ENCODE results near the gene MAPRE2. TPM values are rescaled to one million over a fixed set of nuclear protein-coding genes. Genes with fewer than 3 reads are reported as not detected.

MAPRE2 gene
- polyA plus RNA-seq, 1 donor = 29.0 TPM

DNA sequence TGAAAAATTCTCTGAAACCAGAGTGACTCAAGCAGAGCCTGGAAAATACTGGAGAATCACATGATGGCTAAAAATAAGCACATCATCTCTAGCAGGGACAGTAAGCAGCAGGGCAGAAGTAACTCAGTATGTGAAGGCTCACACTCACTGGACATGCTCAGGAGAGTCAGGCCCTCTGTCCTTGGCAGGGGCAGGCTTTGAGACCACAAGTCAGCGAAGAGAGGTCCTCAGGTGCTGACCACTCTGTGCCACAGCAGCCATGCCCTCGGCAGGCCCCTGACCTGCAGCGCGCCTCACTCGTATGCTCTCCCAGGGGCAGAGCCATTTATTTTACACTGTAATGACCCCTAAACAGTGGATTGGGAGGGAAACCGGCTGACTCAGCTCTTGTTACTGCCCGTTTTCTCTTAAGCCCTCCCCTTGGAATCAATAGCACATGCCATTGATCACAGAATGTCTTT lies 76.8 kb downstream of the MAPRE2 start:
- H3K4me1 ChIP-seq (ENCODE audit: control insufficient read depth, insufficient read depth, low read length) = no peaks in the 10 kb centered on the region
- H3K27ac ChIP-seq (ENCODE audit: low read length) = no peak overlapping the region
- 45% methylated on average over 2 of the region's 7 CpGs for WGBS (ENCODE audit: insufficient coverage, low lambda C conversion rate)
- no peaks in the 10 kb centered on the region for H3K36me3 ChIP-seq (ENCODE audit: control insufficient read depth, insufficient read depth, low read length)
- no peak overlapping the region for H3K4me3 ChIP-seq (ENCODE audit: low read length)
- H3K9me3 ChIP-seq (ENCODE audit: control insufficient read depth, low read depth, low read length) = no peaks in the 10 kb centered on the region
- peak in 1 of 2 donors; percentile 18 for DNase-seq
- no peaks in the 10 kb centered on the region for H3K27me3 ChIP-seq (ENCODE audit: control insufficient read depth, insufficient read depth, low read length)

GRCh38 chr18:35118641-35119040 lies 77.4 kb downstream of the MAPRE2 start:
- WGBS (ENCODE audit: insufficient coverage, low lambda C conversion rate) = no CpG with 5 or more reads among the region's 3 CpGs
- H3K27me3 ChIP-seq (ENCODE audit: control insufficient read depth, insufficient read depth, low read length) = no peaks in the 10 kb centered on the region
- no peak overlapping the region for H3K4me3 ChIP-seq (ENCODE audit: low read length)
- no peaks in the 10 kb centered on the region for H3K36me3 ChIP-seq (ENCODE audit: control insufficient read depth, insufficient read depth, low read length)
- no peak overlapping the region for H3K27ac ChIP-seq (ENCODE audit: low read length)
- DNase-seq = no peak
- no peaks in the 10 kb centered on the region for H3K4me1 ChIP-seq (ENCODE audit: control insufficient read depth, insufficient read depth, low read length)
- no peaks in the 10 kb centered on the region for H3K9me3 ChIP-seq (ENCODE audit: control insufficient read depth, low read depth, low read length)

DNA sequence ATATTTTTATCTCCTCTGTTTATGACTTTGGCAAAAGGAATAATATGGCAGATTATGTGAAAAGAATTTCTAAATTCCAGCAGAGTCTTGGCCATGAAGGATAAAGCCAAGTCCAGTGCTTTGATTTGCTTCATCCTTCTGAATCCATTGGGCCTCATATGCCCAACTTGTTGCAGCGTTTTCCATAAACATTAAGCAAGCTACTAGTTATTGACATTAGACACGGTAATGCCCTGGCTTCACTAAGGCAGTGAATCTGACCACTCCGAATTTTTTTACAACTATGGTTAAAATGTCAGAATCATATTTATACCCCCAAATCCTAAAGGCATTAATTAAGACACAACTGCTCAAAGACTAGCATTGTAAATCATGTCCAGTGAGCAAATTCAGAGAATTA lies 79.8 kb downstream of the MAPRE2 start:
- Histone ChIP-seq H3K27ac (ENCODE audit: low read length) (no peak overlapping the region), H3K9me3 (ENCODE audit: control insufficient read depth, low read depth, low read length) (no peaks in the 10 kb centered on the region), H3K4me3 (ENCODE audit: low read length) (no peak overlapping the region), H3K36me3 (ENCODE audit: control insufficient read depth, insufficient read depth, low read length) (no peaks in the 10 kb centered on the region), H3K27me3 (ENCODE audit: control insufficient read depth, insufficient read depth, low read length) (no peaks in the 10 kb centered on the region), H3K4me1 (ENCODE audit: control insufficient read depth, insufficient read depth, low read length) (no peaks in the 10 kb centered on the region)
- no peak for DNase-seq
- WGBS (ENCODE audit: insufficient coverage, low lambda C conversion rate) = no CpG with 5 or more reads among the region's 3 CpGs

GRCh38 chr18:35121531-35121930 lies 80.3 kb downstream of the MAPRE2 start:
- Histone ChIP-seq H3K4me1 (ENCODE audit: control insufficient read depth, insufficient read depth, low read length) (no peaks in the 10 kb centered on the region), H3K27me3 (ENCODE audit: control insufficient read depth, insufficient read depth, low read length) (no peaks in the 10 kb centered on the region), H3K27ac (ENCODE audit: low read length) (no peak overlapping the region), H3K4me3 (ENCODE audit: low read length) (no peak overlapping the region), H3K9me3 (ENCODE audit: control insufficient read depth, low read depth, low read length) (no peaks in the 10 kb centered on the region), H3K36me3 (ENCODE audit: control insufficient read depth, insufficient read depth, low read length) (no peaks in the 10 kb centered on the region)
- WGBS (ENCODE audit: insufficient coverage, low lambda C conversion rate) = no CpG with 5 or more reads among the region's 1 CpG
- DNase-seq = no peak

- Histone ChIP-seq H3K9me3 (ENCODE audit: control insufficient read depth, low read depth, low read length) (no peaks in the 10 kb centered on the region), H3K4me3 (ENCODE audit: low read length) (no peak overlapping the region), H3K36me3 (ENCODE audit: control insufficient read depth, insufficient read depth, low read length) (peaks cover 7% of the 10 kb centered on the region), H3K4me1 (ENCODE audit: control insufficient read depth, insufficient read depth, low read length) (no peaks in the 10 kb centered on the region), H3K27ac (ENCODE audit: low read length) (no peak overlapping the region), H3K27me3 (ENCODE audit: control insufficient read depth, insufficient read depth, low read length) (no peaks in the 10 kb centered on the region)
- WGBS (ENCODE audit: insufficient coverage, low lambda C conversion rate) = no CpG with 5 or more reads among the region's 15 CpGs
- no peak for DNase-seq
Measured at GRCh38 chr18:35122586-35123224, 81.5 kb downstream of the MAPRE2 start.

DNA sequence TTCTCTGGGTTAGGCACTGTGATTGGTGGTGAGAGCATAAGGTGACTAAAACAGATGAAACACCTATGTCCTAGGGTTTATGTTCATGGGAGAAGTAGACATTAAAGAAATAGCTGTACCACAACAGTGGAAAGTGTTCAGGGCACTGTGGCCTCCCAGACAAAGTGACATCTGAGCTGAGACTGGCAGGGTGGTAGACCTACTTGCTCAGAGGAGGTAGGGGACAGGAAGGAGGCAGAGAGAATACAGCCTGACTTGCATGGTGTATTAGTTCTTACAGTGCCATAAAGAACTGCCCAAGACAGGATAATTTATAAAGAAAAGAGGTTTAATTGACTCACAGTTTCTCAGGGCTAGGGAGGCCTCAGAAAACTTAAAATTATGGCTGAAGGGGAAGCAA lies 82.6 kb downstream of the MAPRE2 start:
- Histone ChIP-seq H3K36me3 (ENCODE audit: control insufficient read depth, insufficient read depth, low read length) (peaks cover 11% of the 10 kb centered on the region), H3K27ac (ENCODE audit: low read length) (no peak overlapping the region), H3K4me3 (ENCODE audit: low read length) (no peak overlapping the region), H3K27me3 (ENCODE audit: control insufficient read depth, insufficient read depth, low read length) (no peaks in the 10 kb centered on the region), H3K9me3 (ENCODE audit: control insufficient read depth, low read depth, low read length) (no peaks in the 10 kb centered on the region), H3K4me1 (ENCODE audit: control insufficient read depth, insufficient read depth, low read length) (no peaks in the 10 kb centered on the region)
- DNase-seq = no peak

- no peak for DNase-seq
- Histone ChIP-seq H3K27ac (ENCODE audit: low read length) (no peak overlapping the region), H3K9me3 (ENCODE audit: control insufficient read depth, low read depth, low read length) (no peaks in the 10 kb centered on the region), H3K4me3 (ENCODE audit: low read length) (no peak overlapping the region), H3K27me3 (ENCODE audit: control insufficient read depth, insufficient read depth, low read length) (no peaks in the 10 kb centered on the region), H3K36me3 (ENCODE audit: control insufficient read depth, insufficient read depth, low read length) (peaks cover 17% of the 10 kb centered on the region), H3K4me1 (ENCODE audit: control insufficient read depth, insufficient read depth, low read length) (peaks cover 3% of the 10 kb centered on the region)
- no CpG with 5 or more reads among the region's 4 CpGs for WGBS (ENCODE audit: insufficient coverage, low lambda C conversion rate)
Measured at GRCh38 chr18:35127201-35127600, 86.0 kb downstream of the MAPRE2 start.

DNA sequence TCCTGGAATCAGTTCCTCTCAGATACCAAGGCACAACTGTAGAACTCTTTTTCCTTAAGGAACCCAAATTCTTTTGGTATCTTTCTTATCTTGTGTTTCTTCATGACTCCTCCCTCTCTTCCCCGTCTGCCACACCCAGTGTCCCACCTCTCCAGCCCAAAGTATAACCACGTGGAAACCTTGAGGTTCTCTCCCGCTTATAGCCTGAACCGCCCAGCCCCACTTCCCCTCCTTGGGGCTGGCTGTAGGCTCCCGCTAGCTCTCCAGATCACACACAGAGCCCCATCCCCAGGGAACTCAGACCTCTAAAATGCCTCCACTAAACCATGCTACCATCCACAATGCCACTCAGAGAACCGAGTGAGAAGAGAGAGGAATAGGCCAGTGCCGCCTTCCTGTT lies 87.5 kb downstream of the MAPRE2 start:
- Histone ChIP-seq H3K27ac (ENCODE audit: low read length) (no peak overlapping the region), H3K9me3 (ENCODE audit: control insufficient read depth, low read depth, low read length) (no peaks in the 10 kb centered on the region), H3K4me3 (ENCODE audit: low read length) (no peak overlapping the region), H3K36me3 (ENCODE audit: control insufficient read depth, insufficient read depth, low read length) (peaks cover 21% of the 10 kb centered on the region), H3K4me1 (ENCODE audit: control insufficient read depth, insufficient read depth, low read length) (peaks cover 3% of the 10 kb centered on the region), H3K27me3 (ENCODE audit: control insufficient read depth, insufficient read depth, low read length) (no peaks in the 10 kb centered on the region)
- WGBS (ENCODE audit: insufficient coverage, low lambda C conversion rate) = no CpG with 5 or more reads among the region's 7 CpGs
- no peak for DNase-seq

GRCh38 chr18:35130236-35130635 lies 89.0 kb downstream of the MAPRE2 start:
- H3K4me1 ChIP-seq (ENCODE audit: control insufficient read depth, insufficient read depth, low read length) = peaks cover 3% of the 10 kb centered on the region
- no peak overlapping the region for H3K27ac ChIP-seq (ENCODE audit: low read length)
- H3K4me3 ChIP-seq (ENCODE audit: low read length) = no peak overlapping the region
- no peaks in the 10 kb centered on the region for H3K9me3 ChIP-seq (ENCODE audit: control insufficient read depth, low read depth, low read length)
- peaks cover 29% of the 10 kb centered on the region for H3K36me3 ChIP-seq (ENCODE audit: control insufficient read depth, insufficient read depth, low read length)
- no peaks in the 10 kb centered on the region for H3K27me3 ChIP-seq (ENCODE audit: control insufficient read depth, insufficient read depth, low read length)
- no peak for DNase-seq

GRCh38 chr18:35131387-35132020 lies 90.3 kb downstream of the MAPRE2 start:
- no peak for DNase-seq
- H3K27ac ChIP-seq (ENCODE audit: low read length) = peak overlapping the region; percentile 41
- H3K36me3 ChIP-seq (ENCODE audit: control insufficient read depth, insufficient read depth, low read length) = peaks cover 38% of the 10 kb centered on the region

More at GRCh38 chr18:35131387-35132020, 90.3 kb downstream of the MAPRE2 start:
- H3K4me3 ChIP-seq (ENCODE audit: low read length) = no peak overlapping the region
- no peaks in the 10 kb centered on the region for H3K27me3 ChIP-seq (ENCODE audit: control insufficient read depth, insufficient read depth, low read length)
- no CpG with 5 or more reads among the region's 8 CpGs for WGBS (ENCODE audit: insufficient coverage, low lambda C conversion rate)
- H3K4me1 ChIP-seq (ENCODE audit: control insufficient read depth, insufficient read depth, low read length) = peaks cover 3% of the 10 kb centered on the region
- H3K9me3 ChIP-seq (ENCODE audit: control insufficient read depth, low read depth, low read length) = no peaks in the 10 kb centered on the region

Measured in large intestine (tissue), 3 donors.